Panc1 (cell line): ENCODE data around the gene ADGRD1. TPM values are rescaled to one million over a fixed set of nuclear protein-coding genes. Genes with fewer than 3 reads are reported as not detected.

Experiments
- ATAC-seq: fragments of 200-7000 bp; cut with Tn5 transposase; 2 replicates; pipeline ENCODE4 v1.9.1; 2020; ENCODE audit warnings: mild to moderate bottlenecking, moderate library complexity
- BruUV-seq: library from RNA; stranded (reverse); fragments of 400-500 nt; replicated peaks from 2 replicates; lab custom pipeline; 2021; lab: Mats Ljungman, UMichigan
- CTCF ChIA-PET: fragments of 300-600 bp; sonication (Branson Sonifier 250); formaldehyde crosslinking; loops from one replicate; lab custom pipeline; 2022; ENCODE audit warnings: antibody characterized with exemption; lab: Charles Lee
- POLR2A ChIA-PET: fragments of 300-600 bp; sonication (Branson Sonifier 250); formaldehyde crosslinking; loops from one replicate; lab custom pipeline; 2022; ENCODE audit warnings: antibody characterized with exemption; lab: Charles Lee
- DNase-seq: peaks from one replicate; pipeline ENCODE4 v3.0.0-alpha.2; 2010; ENCODE audit warnings: low read depth, low spot score
- H3K27ac ChIP-seq: 2 replicates; pipeline ENCODE4 v1.5.1; 2011; ENCODE audit warnings: mild to moderate bottlenecking, low read length, inconsistent platforms
- H3K27me3 ChIP-seq: fragments of 200-500 bp; sonication (Bioruptor generic); 2 replicates; pipeline ENCODE4 v1.6.0; 2014; ENCODE audit warnings: low read length, inconsistent platforms; ENCODE audit not compliant: control insufficient read depth, insufficient read depth
- H3K36me3 ChIP-seq: fragments of 200-500 bp; sonication (Bioruptor generic); 2 replicates; pipeline ENCODE4 v1.5.1; 2014; ENCODE audit warnings: inconsistent platforms, mild to moderate bottlenecking, low read length, moderate library complexity; ENCODE audit not compliant: control insufficient read depth, insufficient read depth
- H3K4me1 ChIP-seq: 2 replicates; pipeline ENCODE4 v1.5.1; 2011; ENCODE audit warnings: inconsistent platforms, mild to moderate bottlenecking, low read length, moderate library complexity; ENCODE audit not compliant: control insufficient read depth, insufficient read depth
- H3K4me3 ChIP-seq, 2 experiments: 2 replicates each; pipeline ENCODE4 v1.5.1; 2011 to 2012; ENCODE audit warnings: low read depth in 2 of 2, low read length in 2 of 2, mild to moderate bottlenecking in 2 of 2, inconsistent platforms in 1 of 2, moderate library complexity in 1 of 2
- H3K9me3 ChIP-seq: fragments of 200-500 bp; sonication (Bioruptor generic); 2 replicates; pipeline ENCODE4 v1.5.1; 2014; ENCODE audit warnings: low read depth, mild to moderate bottlenecking, inconsistent platforms, low read length, moderate library complexity; ENCODE audit not compliant: control insufficient read depth, insufficient read depth
- CTCF ChIP-seq: fragments of 450-650 bp; IDR thresholded peaks from 2 replicates; pipeline ENCODE4 v1.5.1; 2017; ENCODE audit warnings: mild to moderate bottlenecking
- POLR2AphosphoS5 ChIP-seq: IDR thresholded peaks from 2 replicates; pipeline ENCODE4 v1.6.1; 2012; ENCODE audit warnings: mild to moderate bottlenecking, low read depth, low read length, moderate library complexity
- REST ChIP-seq, 2 experiments: IDR thresholded peaks; 2 replicates each; pipeline ENCODE4 v1.6.1; 2011 to 2012; ENCODE audit warnings: low read depth in 2 of 2, control low read depth in 1 of 2, low read length in 1 of 2, mild to moderate bottlenecking in 1 of 2, moderate library complexity in 1 of 2; ENCODE audit not compliant: insufficient read depth in 1 of 2
- SIN3A ChIP-seq: IDR thresholded peaks from 2 replicates; pipeline ENCODE4 v1.6.1; 2012; ENCODE audit warnings: low read depth, mild to moderate bottlenecking, low read length, moderate library complexity, borderline replicate concordance; ENCODE audit not compliant: insufficient read depth
- TCF7L2 ChIP-seq: IDR thresholded peaks from 2 replicates; pipeline ENCODE4 v1.6.1; 2011; ENCODE audit warnings: mild to moderate bottlenecking, low read depth, low read length, inconsistent platforms
- in situ Hi-C: cut with HindIII; loops from 2 replicates; pipeline ENCODE4 v1.10.0; 2016; ENCODE audit warnings: low sequenced_read_pairs, low pct_unique_long_range_greater_than_20kb
- intact Hi-C: fragments of 100-400 bp; cut with micrococcal nuclease; formaldehyde crosslinking; loops from one replicate; pipeline ENCODE4 v1.10.0; 2022; ENCODE audit not compliant: unreplicated experiment
- total RNA-seq: library from RNA; stranded (reverse); gene quantifications from one replicate; pipeline ENCODE4 v1.2.1, GENCODE V29; 2021; ENCODE audit not compliant: unreplicated experiment

The ADGRD1 gene
- total RNA-seq, 1 experiment from 2014 or later: 0.21 TPM

- H3K36me3 ChIP-seq: no peaks in the 10 kb centered on the region
- BruUV-seq: no TSS peak
- H3K27ac ChIP-seq: no peak overlapping the region
- TF ChIP-seq REST (IDR thresholded peaks at IDR 0.05; ENCODE audit: insufficient read depth in 1 of 2, low read depth in 2 of 2, low read length in 1 of 2): no peak
- no peak for TF ChIP-seq SIN3A
- no peak for TF ChIP-seq TCF7L2
- no peak for TF ChIP-seq POLR2AphosphoS5
- TF ChIP-seq CTCF: no peak
- CTCF ChIA-PET: no interaction called here
- H3K4me1 ChIP-seq: no peaks in the 10 kb centered on the region
- no peak for DNase-seq
- no peaks in the 10 kb centered on the region for H3K9me3 ChIP-seq
- no peak for ATAC-seq
- intact Hi-C loops: no loop called here
- no peak overlapping the region for H3K4me3 ChIP-seq
- in situ Hi-C loops: no loop called here
- POLR2A ChIA-PET: no interaction called here
- H3K27me3 ChIP-seq: peaks cover 6% of the 10 kb centered on the region; the same call in 1 of the 2 replicates
These were observed 6.6 kb upstream of the ADGRD1 start for GRCh38 chr12:130947028-130947613.

GRCh38 chr12:130948136-130948535, 5.6 kb upstream of the ADGRD1 start:
- intact Hi-C loops: no loop called here
- CTCF ChIA-PET: no interaction called here

GRCh38 chr12:130948751-130949150, 5.0 kb upstream of the ADGRD1 start:
- POLR2A ChIA-PET: no interaction called here
- in situ Hi-C loops (no loop called here), intact Hi-C loops (no loop called here)
- CTCF ChIA-PET: no interaction called here
- H3K27ac ChIP-seq: no peak overlapping the region
- no peak overlapping the region for H3K4me3 ChIP-seq
- no peaks in the 10 kb centered on the region for H3K36me3 ChIP-seq
- peaks cover 14% of the 10 kb centered on the region for H3K27me3 ChIP-seq
- DNase-seq (no peak), ATAC-seq (no peak)
- no peaks in the 10 kb centered on the region for H3K9me3 ChIP-seq
- H3K4me1 ChIP-seq: no peaks in the 10 kb centered on the region
- TF ChIP-seq SIN3A (no peak), POLR2AphosphoS5 (no peak), REST (IDR thresholded peaks at IDR 0.05; ENCODE audit: insufficient read depth in 1 of 2, low read depth in 2 of 2, low read length in 1 of 2) (no peak), CTCF (no peak), TCF7L2 (no peak)
- BruUV-seq: no TSS peak

More at GRCh38 chr12:130948136-130948535, 5.6 kb upstream of the ADGRD1 start:
- Histone ChIP-seq H3K4me1 (no peaks in the 10 kb centered on the region), H3K4me3 (no peak overlapping the region), H3K27me3 (peaks cover 10% of the 10 kb centered on the region), H3K27ac (no peak overlapping the region), H3K9me3 (no peaks in the 10 kb centered on the region), H3K36me3 (no peaks in the 10 kb centered on the region)
- in situ Hi-C loops: no loop called here
- ATAC-seq (no peak), DNase-seq (no peak)
- no TSS peak for BruUV-seq
- TF ChIP-seq SIN3A: no peak
- POLR2A ChIA-PET: no interaction called here
